HG03571 (cell line): Measurements from ENCODE around the gene KREMEN1.
"Not testable (repeated sequence)": the region's sequence is repeated elsewhere in the genome, so short reads cannot be mapped to it uniquely, and the experiment has no call there.

Experiments used
- ATAC-seq: cut with Tn5 transposase; IDR thresholded peaks from one replicate; pipeline ENCODE4 v1.9.1; 2021; ENCODE audit not compliant: unreplicated experiment

KREMEN1 gene, protein sequence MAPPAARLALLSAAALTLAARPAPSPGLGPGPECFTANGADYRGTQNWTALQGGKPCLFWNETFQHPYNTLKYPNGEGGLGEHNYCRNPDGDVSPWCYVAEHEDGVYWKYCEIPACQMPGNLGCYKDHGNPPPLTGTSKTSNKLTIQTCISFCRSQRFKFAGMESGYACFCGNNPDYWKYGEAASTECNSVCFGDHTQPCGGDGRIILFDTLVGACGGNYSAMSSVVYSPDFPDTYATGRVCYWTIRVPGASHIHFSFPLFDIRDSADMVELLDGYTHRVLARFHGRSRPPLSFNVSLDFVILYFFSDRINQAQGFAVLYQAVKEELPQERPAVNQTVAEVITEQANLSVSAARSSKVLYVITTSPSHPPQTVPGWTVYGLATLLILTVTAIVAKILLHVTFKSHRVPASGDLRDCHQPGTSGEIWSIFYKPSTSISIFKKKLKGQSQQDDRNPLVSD

DNA sequence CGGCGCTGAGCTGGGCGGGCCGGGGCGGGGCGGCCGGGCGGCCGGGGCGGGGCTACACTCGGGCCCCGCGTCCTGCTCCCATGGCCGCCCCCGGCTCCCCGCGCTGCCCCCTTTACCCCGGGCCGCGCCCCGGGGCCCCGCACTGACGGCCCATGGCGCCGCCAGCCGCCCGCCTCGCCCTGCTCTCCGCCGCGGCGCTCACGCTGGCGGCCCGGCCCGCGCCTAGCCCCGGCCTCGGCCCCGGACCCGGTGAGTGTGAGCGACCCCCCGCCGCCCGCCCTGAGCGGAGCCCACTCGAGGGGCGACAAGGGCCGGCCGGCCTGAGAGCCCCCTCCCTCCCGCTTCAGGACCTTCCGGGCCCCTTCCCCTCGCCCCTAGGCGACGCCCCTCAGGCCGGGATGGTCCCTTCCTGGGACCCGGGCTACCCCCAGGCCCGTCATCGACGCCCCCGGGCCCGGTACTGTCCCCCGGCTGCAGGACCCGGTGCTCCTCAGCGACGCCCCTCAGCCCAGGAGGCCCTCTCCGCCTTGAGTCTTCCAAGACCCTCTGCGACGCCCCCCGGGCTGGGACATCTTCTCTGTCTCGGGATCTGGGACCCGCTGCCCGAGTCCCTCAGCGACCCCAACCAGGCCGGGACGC lies at the start of gene KREMEN1:
KREMEN1 (plus strand) TSS at position 57 of the 639 bp plus-strand sequence; CDS start at position 153, 96 bp downstream.
- ATAC-seq: peak; percentile 16

DNA sequence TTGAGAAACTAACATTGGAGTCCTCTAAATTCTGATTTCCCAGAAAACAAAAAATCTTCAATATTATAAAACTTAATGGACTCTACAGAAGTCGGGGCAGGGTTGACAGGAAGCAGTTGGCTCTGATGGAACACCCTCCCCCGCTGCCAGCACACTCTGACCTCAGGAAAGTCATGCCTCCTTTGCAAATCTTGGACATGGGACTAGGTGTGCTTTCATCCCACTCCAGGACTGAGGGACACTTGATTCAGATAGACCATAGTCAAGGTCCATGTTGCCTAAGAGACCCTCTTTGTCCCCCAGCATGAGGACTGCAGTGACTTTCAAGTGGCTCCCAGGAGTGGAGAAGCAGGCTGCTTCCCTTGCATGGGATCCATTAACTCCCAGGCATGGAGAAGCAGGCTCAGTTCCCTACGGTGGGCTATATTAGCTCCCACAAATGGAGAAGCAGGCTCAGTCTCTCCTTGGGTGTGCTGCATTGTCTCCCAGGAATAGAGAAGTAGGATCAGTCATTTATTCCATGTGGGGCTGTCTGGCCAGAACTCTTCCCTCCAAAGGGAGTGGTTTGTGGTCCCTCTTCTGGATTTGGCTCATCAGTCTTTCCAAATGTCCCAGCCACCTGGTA lies 49.6 kb upstream of the KREMEN1 start:
- ATAC-seq: no peak

DNA sequence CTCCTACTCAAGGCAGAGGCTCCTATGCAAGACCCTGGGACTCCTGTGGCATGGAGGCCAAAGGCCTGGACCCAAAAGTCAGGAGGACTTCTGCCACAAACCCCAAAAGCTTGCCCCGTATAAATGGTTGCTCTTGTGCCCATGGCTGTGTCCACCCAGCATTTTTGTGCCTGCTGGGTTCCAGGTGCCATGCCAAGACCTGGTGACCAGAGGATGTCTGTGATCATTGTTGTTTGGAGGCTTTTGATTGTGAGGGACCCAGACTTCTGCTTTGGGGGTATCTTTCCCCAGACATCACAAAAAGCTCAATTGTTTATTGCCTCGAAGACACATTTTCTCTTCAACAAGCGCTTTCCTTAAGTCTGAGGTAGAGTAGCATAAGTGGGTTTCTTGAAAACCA lies 46.3 kb upstream of the KREMEN1 start:
- ATAC-seq: no peak

DNA sequence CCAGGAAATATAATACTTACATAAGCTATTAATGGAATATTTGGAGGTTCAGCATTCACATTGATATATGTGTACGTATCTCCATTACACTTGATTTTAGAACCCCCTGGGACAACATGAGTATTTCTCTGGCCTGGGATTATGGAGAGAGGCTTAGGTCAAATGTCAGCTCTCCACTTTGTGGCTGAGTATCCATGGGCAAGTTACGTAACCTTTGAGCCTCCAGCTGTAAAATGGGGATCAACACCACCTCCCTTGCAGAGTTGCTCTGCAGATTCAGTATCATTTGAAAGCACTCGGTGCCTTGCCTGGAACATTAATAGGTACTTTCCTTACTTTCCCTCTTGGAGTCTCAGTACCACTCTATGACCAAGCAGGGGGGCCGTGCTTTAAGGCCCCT lies 44.4 kb upstream of the KREMEN1 start:
- ATAC-seq: no peak

DNA sequence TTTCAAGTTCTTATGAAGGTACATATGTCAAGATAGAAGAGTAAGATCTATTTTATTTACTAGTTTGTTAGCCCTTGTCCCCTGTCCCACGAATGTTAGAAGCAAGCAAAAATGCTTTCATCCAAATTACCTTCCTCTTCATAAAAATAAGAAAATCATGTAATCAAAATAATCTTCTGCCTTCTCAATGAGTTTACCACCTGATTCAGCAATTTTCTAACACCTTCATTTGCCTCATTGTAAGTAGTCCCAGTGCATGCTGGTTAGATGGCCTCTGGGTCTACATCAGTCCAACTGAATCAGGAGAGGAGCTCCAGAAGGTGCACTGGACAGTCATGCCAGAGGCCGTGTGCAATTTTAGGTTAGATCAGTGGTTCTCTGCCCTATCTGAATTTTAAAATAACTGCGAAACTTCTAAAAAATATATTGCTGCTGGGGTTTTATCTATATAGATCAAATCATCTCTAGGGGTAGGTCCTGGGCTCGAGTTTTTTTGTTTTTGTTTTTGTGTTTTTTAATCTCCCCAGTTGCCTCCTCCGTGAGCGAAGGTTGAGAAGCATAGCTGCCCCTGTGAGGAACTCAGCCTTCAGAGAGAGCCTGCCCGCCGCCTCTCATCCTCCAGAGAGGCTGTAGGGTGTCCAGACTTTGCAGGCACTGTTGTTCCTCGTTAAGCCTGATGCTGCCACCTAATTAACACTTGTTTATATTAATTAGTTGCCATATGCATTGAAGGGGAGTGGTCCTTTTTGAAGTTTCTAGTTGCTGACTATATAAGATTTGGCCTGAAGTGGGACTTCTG lies 43.4 kb upstream of the KREMEN1 start:
- no peak for ATAC-seq

DNA sequence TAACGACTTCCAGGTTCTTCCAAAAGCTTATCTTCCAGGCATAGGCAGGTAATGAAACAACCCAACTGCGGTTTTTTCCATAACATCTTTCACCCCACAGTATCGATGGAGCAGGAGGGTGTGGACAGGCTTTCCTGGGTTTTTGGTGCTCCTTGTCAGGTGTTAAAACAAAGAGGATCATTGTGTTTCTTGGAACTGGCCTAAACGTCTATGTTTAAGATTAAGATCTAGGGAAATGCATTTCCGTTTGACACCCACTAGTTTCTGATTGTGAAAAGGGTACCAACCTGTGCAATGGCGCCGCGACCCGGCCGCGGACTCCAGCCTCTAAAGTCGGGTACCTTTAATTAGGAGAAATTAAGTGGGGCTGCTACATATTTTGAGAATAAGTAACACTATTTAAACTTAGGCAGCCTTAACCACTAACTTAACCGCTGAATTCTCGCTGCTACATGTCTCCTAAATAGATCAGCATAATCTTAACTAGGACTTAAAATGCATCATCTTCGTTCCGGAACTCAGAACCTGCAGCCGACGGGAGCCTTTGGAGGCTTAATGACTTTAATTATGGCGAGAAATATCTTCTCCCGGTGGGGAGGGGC lies 42.7 kb upstream of the KREMEN1 start:
- ATAC-seq: no peak

DNA sequence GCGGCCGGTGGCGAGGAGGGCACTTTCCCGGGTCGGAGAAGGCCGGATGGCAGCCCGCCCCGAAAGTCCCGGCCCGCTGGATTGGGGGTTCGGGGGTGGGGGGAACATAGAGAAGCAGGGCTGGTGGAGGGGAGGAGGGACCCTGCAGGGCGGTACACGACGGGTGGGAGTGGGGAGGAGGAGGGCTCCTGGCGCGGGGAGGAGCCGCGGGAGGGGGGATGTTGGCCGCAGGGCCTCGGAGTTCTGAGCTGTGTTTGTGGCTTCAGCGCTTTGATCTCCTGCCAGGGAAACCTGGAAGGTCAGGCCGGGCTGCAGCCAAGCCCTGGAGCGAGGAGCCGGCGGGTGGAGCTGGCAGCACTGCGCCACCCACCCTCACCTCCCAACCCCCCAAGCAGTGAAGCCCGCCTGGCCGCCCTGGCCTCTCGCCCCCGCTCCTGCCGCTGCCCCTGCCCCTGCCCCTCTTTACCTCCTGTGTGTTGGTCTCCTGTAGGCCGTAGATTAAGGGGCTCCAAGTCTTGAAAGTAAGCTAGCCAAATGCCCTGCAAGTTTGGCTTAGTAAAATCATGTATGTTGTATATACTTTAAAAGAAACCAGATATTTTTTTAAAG lies 42.1 kb upstream of the KREMEN1 start:
- ATAC-seq: no peak

DNA sequence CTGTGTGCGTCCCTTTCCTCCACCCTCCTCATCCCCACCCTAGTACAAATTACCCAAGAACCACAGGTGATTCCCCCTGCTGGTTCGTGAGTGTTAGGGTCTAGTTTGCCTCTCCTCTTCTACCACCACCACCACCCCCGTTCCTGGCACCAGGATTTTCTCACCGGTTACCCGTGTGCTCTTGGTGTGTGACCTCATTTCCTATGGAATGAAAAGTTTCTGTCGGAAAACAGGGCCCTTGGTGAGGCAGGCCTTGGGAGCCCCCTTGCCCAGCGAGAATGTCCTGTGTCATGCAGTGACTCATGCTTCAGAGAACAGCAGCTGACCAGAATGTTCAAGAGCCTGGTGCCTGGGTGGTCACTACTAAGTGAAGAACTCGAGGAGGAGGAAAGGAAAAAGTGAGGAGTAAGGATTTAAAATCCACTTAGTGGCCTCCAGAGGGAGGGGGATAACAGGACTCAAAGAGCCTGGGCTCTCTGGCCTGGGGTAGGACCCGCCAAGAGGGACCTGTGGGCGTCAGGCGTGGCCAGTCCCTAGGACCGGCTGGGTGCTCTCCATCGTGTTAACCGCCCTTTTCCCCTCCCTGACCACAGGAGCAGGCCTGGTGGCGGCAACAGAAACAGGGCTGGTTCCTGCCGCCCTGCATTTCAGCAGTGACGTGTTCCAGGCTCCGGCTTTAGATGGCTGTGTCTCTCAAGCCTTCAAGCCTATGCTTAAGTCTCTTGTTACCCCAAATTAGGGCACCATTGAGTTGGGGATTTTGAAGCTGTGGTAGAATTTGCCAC lies 41.4 kb upstream of the KREMEN1 start:
- no peak for ATAC-seq

DNA sequence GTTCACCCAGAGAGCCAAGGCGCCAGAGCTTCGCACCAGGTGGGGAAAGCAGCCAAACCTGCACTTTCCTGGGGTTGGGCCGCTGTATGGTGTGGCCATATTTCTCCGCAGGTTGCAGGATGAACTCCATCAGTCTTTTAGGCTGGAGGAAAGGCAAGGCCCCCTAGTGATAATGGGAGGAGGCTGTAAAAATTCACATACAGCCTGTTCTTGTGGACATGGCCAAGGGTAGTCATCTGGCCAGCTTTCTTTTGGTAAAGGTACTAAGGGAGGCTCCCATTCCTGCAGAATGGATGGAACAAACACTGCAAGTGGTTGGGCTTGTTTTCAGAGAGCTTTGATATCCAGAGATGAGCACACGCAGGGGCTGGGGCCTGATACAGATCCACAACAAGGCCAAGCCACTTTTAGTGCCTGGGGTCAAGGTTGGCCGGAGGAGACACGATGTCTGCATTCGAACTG lies 40.8 kb upstream of the KREMEN1 start:
- no peak for ATAC-seq

DNA sequence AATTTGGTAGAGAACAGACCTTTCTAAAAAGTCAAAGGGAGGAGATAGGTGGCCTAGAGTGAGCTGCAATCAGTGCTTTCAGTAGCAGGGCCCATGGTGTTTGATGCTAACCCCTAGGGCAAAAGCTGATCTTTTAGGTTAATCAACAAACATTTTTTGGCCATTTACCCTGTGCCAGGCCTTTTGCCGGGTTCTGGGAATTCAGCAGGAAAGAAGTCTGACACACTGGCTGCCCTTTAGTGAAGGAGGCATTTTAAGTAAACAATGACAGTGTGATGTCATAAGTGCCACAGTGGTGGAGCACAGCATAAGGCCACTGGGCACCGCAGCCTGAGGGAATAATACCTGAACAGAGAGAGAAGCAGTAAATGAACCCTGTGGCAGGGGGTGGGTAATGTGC lies 40.3 kb upstream of the KREMEN1 start:
- ATAC-seq: no peak

DNA sequence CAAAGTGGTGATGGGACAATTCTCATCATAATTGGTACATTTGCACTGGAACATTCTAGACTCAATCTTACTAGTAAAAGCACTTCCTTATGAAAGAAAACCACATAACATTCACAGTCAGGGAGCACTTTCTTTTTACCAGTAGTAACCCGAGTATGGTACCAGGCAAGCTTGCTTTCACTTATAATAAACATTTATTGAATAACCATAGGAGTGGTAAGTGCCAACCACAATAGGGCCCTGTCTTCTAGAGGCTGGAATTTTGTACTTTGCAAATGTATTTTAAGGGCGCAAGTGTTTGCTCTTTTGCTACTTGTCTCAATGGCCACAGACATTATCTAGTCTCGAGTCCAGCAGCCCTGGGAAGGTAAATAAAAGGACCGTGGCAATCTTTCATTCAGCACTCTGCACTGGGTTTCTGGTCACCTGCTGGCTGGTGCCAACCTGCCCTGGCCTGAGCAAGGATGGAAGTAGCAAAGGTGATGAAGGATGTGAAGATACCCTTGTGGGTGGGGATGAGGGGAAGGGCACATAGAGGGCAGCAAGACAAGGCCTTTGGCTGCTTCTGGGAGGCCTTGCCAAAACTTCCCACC lies 35.4 kb upstream of the KREMEN1 start:
- ATAC-seq: no peak

DNA sequence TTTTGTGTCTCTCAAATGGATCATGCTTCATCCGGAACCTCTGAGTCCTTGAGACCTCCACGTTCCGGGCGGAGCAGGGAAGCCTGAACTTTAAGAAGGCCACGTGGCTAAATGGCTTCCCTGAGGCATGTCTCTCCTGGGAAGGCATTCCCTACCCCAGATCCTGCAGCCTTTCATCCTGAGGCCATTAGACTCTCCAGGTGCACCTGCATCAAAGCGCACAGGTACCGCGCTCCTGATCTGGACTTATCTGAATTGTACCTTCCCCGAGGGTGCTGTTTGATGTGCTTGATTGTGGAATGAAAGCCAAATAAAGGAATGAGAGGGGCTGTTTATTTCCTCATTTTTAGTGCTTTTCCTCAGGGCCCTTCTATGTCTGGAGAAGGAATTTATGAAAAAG lies 33.7 kb upstream of the KREMEN1 start:
- ATAC-seq: no peak

DNA sequence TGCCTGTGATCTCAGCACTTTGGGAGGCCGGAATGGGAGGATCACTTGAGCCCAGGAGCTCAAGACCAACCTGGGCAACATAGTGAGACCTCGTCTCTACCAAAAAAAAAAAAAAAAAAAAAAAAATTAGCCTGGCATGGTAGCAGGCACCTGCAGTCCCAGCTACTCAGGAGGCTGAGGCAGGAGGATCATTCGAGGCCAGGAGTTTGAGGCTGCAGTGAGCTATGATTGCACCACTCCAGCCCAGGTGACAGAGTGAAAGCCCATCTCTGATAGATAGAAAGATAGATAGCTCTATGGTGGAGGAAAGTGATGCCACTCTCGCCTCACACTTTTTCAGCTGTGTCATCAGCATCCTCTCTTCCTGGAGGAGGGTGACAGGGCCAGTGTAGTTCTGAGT lies 33.2 kb upstream of the KREMEN1 start:
- ATAC-seq: not testable (repeated sequence)

DNA sequence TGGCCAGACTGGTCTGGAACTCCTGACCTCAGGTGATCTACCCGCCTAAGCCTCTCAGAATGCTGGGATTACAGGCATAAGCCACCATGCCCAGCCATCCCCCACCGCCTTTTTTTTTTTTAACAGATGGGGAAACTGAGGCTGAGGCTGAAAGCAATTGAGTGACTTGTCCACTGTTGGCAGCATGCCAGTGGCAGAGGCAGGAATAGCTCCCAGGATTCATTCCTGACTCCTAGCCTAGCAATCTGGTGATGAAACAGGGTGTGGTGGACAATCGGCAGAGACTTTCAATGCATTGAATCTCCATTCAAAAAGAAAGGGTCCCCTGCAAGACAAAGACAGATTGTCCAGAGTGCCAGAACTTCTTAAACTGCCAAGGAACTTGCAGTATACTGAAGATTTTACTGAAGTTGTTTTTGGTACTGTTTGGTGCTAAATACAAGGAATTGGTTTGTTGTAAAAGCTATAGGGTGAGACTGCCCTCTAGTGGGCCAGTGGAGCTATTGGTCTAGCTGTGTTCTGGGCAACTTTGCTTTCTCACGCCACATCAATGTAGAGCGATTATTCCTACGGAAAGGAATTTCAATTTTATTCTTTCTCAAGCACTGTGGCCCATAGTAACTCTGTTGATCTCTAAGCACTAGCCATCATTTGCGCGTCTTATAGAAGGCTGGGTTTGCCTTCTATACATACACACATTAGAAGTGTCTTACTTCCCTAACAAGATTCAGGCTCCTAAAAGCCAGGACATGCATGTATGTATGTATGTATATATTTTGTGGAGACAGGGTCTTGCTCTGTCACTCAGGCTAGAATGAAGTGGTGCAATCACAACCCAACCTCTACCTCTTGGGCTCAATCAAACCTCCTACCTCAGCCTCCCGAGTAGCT lies 32.2 kb upstream of the KREMEN1 start:
- no peak for ATAC-seq

DNA sequence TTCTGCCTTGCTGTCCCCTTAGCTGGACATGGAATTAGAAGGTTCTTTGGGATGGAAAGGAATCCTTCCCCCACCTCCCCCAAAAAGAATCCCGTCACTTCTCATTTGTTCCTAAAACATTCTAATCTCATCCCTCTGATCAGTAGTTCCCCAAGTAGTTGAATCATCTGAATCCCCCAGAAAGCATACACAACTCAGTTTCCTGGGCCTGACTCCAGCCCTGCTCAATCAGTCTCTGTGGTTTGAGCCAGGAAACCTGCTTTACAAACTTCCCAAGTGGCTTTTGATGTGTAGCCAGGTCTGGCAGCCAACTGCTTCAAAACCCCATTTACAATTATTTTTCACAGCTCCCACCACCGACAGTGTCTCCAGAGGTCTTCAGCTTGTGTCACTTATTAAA lies 31.4 kb upstream of the KREMEN1 start:
- ATAC-seq: no peak

DNA sequence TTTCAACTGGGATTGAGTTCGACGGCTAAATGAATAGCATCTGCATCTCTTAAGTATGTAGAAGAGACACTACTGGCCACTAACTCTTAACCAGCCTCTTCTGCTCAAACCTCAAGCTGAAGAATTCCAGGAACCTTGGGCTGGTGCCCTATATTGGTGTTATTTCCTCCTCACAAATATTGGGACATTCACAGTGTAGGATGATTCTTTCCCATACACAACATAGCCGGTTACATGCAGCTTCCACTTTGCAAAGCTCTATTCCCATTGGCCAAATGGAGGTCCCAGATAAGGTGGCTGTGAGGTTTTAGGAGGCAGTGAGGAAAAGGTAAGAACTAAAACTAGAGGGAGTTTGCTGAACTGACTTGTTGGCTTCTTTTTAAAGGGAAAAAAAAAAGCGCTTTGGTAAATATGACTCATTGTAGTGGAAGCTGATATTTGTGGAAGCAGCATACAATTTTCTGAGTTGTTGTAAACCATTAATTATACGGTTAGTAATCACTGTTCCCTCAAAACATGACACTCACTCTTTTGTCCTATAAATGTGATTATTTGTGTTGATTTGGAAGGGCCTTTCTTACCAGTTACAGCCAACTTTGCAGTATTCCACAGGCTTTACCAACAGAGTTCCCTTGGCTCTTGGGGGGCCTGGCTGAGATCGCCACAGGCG lies 28.8 kb upstream of the KREMEN1 start:
- no peak for ATAC-seq

DNA sequence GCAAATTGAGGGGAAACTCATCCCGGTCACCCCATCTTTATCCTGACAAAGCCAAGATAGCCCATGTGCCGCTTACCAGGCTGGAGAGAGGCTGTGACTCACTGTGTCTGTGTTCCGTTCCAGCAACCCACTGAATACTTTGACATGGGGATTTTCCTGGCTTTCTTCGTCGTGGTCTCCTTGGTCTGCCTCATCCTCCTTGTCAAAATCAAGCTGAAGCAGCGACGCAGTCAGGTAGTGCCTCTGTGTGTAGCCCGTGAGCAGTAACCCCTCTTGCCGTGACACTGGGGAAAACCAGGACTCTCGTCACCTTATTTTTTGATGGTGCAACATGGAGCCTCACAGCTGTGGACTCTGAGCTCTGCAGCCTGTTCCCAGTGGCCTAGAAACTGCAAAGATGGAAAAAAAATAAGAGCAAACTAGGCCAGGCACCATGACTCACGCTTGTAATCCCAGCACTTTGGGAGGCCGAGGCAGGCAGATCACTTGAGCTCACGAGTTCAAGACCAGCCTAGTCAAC lies 28.1 kb upstream of the KREMEN1 start:
- ATAC-seq: no peak
